Measurements from ENCODE around the gene DNAJB4. TPM values are rescaled to one million over a fixed set of nuclear protein-coding genes. Genes with fewer than 3 reads are reported as not detected.

DNAJB4 gene
- total and polyA plus RNA-seq, 2 of the 8 experiments (the other 6 are each of a cell fraction or from before 2014, with no cell fraction given) = 6.6 to 21.8 TPM

DNA sequence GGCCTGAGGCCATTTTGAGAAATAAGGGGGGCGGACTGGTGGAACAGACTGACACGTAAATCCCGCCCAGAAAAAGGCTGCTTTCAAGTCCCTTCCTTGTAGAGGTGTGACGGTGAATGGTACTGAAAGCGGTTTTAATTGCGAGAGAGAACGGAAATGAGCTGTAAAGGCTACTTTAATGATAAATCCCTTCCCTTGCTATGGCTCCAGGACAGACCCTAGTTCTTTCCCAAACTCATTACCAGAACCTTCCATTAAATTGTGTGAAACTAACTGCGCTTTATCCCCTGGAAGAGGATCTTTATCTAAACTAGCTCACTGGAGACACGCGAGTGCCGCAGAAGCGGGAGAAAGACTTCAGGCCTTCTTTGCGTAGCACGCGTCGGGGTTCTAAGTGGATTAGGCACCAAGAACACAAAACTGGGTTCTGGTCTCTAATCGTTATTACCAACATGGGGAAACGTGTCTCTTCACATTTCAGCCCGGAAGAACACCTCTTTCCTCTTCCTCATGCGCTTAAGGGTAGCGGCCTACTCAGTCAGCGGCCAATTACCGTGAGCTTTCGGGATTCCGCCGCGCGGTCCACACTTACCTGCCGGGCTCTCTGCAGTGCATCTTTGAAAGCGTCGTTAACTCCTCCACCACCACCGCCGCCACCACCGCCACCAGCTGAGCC, 26.3 kb upstream of the DNAJB4 start (continued):
- TF ChIP-seq, protein P1, sequence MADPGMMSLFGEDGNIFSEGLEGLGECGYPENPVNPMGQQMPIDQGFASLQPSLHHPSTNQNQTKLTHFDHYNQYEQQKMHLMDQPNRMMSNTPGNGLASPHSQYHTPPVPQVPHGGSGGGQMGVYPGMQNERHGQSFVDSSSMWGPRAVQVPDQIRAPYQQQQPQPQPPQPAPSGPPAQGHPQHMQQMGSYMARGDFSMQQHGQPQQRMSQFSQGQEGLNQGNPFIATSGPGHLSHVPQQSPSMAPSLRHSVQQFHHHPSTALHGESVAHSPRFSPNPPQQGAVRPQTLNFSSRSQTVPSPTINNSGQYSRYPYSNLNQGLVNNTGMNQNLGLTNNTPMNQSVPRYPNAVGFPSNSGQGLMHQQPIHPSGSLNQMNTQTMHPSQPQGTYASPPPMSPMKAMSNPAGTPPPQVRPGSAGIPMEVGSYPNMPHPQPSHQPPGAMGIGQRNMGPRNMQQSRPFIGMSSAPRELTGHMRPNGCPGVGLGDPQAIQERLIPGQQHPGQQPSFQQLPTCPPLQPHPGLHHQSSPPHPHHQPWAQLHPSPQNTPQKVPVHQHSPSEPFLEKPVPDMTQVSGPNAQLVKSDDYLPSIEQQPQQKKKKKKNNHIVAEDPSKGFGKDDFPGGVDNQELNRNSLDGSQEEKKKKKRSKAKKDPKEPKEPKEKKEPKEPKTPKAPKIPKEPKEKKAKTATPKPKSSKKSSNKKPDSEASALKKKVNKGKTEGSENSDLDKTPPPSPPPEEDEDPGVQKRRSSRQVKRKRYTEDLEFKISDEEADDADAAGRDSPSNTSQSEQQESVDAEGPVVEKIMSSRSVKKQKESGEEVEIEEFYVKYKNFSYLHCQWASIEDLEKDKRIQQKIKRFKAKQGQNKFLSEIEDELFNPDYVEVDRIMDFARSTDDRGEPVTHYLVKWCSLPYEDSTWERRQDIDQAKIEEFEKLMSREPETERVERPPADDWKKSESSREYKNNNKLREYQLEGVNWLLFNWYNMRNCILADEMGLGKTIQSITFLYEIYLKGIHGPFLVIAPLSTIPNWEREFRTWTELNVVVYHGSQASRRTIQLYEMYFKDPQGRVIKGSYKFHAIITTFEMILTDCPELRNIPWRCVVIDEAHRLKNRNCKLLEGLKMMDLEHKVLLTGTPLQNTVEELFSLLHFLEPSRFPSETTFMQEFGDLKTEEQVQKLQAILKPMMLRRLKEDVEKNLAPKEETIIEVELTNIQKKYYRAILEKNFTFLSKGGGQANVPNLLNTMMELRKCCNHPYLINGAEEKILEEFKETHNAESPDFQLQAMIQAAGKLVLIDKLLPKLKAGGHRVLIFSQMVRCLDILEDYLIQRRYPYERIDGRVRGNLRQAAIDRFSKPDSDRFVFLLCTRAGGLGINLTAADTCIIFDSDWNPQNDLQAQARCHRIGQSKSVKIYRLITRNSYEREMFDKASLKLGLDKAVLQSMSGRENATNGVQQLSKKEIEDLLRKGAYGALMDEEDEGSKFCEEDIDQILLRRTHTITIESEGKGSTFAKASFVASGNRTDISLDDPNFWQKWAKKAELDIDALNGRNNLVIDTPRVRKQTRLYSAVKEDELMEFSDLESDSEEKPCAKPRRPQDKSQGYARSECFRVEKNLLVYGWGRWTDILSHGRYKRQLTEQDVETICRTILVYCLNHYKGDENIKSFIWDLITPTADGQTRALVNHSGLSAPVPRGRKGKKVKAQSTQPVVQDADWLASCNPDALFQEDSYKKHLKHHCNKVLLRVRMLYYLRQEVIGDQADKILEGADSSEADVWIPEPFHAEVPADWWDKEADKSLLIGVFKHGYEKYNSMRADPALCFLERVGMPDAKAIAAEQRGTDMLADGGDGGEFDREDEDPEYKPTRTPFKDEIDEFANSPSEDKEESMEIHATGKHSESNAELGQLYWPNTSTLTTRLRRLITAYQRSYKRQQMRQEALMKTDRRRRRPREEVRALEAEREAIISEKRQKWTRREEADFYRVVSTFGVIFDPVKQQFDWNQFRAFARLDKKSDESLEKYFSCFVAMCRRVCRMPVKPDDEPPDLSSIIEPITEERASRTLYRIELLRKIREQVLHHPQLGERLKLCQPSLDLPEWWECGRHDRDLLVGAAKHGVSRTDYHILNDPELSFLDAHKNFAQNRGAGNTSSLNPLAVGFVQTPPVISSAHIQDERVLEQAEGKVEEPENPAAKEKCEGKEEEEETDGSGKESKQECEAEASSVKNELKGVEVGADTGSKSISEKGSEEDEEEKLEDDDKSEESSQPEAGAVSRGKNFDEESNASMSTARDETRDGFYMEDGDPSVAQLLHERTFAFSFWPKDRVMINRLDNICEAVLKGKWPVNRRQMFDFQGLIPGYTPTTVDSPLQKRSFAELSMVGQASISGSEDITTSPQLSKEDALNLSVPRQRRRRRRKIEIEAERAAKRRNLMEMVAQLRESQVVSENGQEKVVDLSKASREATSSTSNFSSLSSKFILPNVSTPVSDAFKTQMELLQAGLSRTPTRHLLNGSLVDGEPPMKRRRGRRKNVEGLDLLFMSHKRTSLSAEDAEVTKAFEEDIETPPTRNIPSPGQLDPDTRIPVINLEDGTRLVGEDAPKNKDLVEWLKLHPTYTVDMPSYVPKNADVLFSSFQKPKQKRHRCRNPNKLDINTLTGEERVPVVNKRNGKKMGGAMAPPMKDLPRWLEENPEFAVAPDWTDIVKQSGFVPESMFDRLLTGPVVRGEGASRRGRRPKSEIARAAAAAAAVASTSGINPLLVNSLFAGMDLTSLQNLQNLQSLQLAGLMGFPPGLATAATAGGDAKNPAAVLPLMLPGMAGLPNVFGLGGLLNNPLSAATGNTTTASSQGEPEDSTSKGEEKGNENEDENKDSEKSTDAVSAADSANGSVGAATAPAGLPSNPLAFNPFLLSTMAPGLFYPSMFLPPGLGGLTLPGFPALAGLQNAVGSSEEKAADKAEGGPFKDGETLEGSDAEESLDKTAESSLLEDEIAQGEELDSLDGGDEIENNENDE (IDR thresholded peaks at IDR 0.05; ENCODE audit: insufficient replicate concordance, low read length) = no peak
